Thyroid gland (tissue), 4 donors: Measurements from ENCODE around the gene USP28. TPM values are rescaled to one million over a fixed set of nuclear protein-coding genes. Genes with fewer than 3 reads are reported as not detected.
A peak's percentile ranks its signal among the peaks of the same experiment; 100 is the strongest.

Experiments used
- DNase-seq, 2 donors: peaks; one replicate each; pipeline ENCODE4 v3.0.0-alpha.2; 2019
- H3K27ac ChIP-seq, 3 donors: fragments of 200-600 bp; sonication (generic); 1 replicate in 2 of 3; 2 replicates in 1 of 3; pipeline ENCODE4 v1.5.1; 2016 to 2019; ENCODE audit warnings: mild to moderate bottlenecking in 1 of 3, moderate library complexity in 1 of 3
- H3K27me3 ChIP-seq: fragments of 200-600 bp; sonication (generic); one replicate; pipeline ENCODE4 v1.5.1; 2019
- H3K36me3 ChIP-seq, 2 donors: fragments of 200-600 bp; sonication (generic); one replicate each; pipeline ENCODE4 v1.5.1; 2016 to 2019
- H3K4me1 ChIP-seq, 2 donors: fragments of 200-600 bp; sonication (generic); one replicate each; pipeline ENCODE4 v1.5.1; 2017 to 2019
- H3K4me3 ChIP-seq, 3 donors: fragments of 200-600 bp; sonication (generic); replicated peaks in 1 of 3; 1 replicate in 2 of 3; 2 replicates in 1 of 3; pipeline ENCODE4 v1.5.1; 2016; ENCODE audit warnings: mild to moderate bottlenecking in 1 of 3
- H3K9me3 ChIP-seq: fragments of 200-600 bp; sonication (generic); one replicate; pipeline ENCODE4 v1.5.1; 2017
- POLR2A ChIP-seq, 2 donors: fragments of 450-650 bp; IDR thresholded peaks; one replicate each; pipeline ENCODE4 v1.6.1; 2017; ENCODE audit warnings: antibody characterized with exemption in 2 of 2, mild to moderate bottlenecking in 2 of 2, moderate library complexity in 1 of 2
- WGBS, 2 donors: methylation state at CpG; one replicate each; pipeline ENCODE4 v1.1.5; 2017; 5-methylcytosine and 5-hydroxymethylcytosine counted together
- intact Hi-C: fragments of 100-400 bp; cut with DNase I; formaldehyde crosslinking; loops from one replicate; pipeline ENCODE4 v1.15.1; 2023
- total RNA-seq, 4 donors: library from RNA; depleted of rRNA; stranded (reverse); fragments of >200 nt; gene quantifications; one replicate each; pipeline ENCODE4 v1.2.3, GENCODE V29; 2016
- TF ChIP-seq, protein P1 (sequence below), 6 experiments: fragments of 200-600 bp in 3 of 6; fragments of 450-650 bp in 3 of 6; sonication (generic) in 3 of 6; IDR thresholded peaks; one replicate each; pipeline ENCODE4 v1.5.1; 2016 to 2019; ENCODE audit warnings: antibody characterized with exemption in 6 of 6, mild to moderate bottlenecking in 2 of 6, inconsistent platforms in 1 of 6, moderate library complexity in 1 of 6

The USP28 gene
- total RNA-seq, 4 donors from 2014 or later: 15.3 to 36.7 (median 26.2) TPM

- no peak overlapping the region for H3K27ac ChIP-seq
These were observed 93.7 kb downstream of the USP28 start for GRCh38 chr11:113781682-113782081.

DNA sequence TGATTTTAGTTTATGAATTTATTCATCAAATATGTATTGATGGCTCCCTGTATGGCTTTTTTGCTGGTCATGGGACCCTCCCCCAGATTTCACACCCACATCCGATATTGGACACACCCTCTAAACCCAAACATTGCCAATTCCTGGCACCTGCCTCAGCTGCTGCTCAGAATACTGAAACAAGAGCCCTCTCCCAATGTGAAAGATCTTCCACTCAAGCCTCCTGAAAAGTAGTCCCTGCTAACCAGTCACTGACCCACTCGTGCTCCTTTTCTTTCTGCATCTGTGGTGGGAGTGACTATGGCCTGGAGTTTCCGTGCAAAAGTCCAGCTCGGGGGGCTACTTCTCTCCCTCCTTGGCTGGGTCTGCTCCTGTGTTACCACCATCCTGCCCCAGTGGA lies 95.9 kb downstream of the USP28 start, which contains the start of gene CLDN25:
CLDN25 (plus strand) TSS at position 301 of the 400 bp plus-strand sequence; CDS start at position 301, 0 bp downstream.
- Histone ChIP-seq H3K4me3 (no peak within 1 kb of the TSS), H3K27me3 (no peaks in the 10 kb centered on the region), H3K36me3 (no peaks in the 10 kb centered on the region), H3K27ac (no peak within 1 kb of the TSS), H3K4me1 (no peaks in the 10 kb centered on the region), H3K9me3 (no peaks in the 10 kb centered on the region)
- intact Hi-C loops: no loop called here
- WGBS, 2 donors: 68 to 83% methylated on average over 4 of the region's 4 CpGs
- TF ChIP-seq, protein P1, sequence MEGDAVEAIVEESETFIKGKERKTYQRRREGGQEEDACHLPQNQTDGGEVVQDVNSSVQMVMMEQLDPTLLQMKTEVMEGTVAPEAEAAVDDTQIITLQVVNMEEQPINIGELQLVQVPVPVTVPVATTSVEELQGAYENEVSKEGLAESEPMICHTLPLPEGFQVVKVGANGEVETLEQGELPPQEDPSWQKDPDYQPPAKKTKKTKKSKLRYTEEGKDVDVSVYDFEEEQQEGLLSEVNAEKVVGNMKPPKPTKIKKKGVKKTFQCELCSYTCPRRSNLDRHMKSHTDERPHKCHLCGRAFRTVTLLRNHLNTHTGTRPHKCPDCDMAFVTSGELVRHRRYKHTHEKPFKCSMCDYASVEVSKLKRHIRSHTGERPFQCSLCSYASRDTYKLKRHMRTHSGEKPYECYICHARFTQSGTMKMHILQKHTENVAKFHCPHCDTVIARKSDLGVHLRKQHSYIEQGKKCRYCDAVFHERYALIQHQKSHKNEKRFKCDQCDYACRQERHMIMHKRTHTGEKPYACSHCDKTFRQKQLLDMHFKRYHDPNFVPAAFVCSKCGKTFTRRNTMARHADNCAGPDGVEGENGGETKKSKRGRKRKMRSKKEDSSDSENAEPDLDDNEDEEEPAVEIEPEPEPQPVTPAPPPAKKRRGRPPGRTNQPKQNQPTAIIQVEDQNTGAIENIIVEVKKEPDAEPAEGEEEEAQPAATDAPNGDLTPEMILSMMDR (IDR thresholded peaks at IDR 0.05): no peak
- TF ChIP-seq POLR2A (IDR thresholded peaks at IDR 0.05): no peak
- no peak for DNase-seq

More at GRCh38 chr11:113781682-113782081, 93.7 kb downstream of the USP28 start:
- Histone ChIP-seq H3K9me3 (no peaks in the 10 kb centered on the region), H3K4me1 (no peaks in the 10 kb centered on the region), H3K36me3 (no peaks in the 10 kb centered on the region), H3K27me3 (no peaks in the 10 kb centered on the region), H3K4me3 (no peak overlapping the region)
- intact Hi-C loops: no loop called here
- TF ChIP-seq, protein P1 (IDR thresholded peaks at IDR 0.05): no peak
- no peak for TF ChIP-seq POLR2A (IDR thresholded peaks at IDR 0.05)
- no peak for DNase-seq
- 55 to 64% methylated on average over 5 of the region's 5 CpGs for WGBS, 2 donors

DNA sequence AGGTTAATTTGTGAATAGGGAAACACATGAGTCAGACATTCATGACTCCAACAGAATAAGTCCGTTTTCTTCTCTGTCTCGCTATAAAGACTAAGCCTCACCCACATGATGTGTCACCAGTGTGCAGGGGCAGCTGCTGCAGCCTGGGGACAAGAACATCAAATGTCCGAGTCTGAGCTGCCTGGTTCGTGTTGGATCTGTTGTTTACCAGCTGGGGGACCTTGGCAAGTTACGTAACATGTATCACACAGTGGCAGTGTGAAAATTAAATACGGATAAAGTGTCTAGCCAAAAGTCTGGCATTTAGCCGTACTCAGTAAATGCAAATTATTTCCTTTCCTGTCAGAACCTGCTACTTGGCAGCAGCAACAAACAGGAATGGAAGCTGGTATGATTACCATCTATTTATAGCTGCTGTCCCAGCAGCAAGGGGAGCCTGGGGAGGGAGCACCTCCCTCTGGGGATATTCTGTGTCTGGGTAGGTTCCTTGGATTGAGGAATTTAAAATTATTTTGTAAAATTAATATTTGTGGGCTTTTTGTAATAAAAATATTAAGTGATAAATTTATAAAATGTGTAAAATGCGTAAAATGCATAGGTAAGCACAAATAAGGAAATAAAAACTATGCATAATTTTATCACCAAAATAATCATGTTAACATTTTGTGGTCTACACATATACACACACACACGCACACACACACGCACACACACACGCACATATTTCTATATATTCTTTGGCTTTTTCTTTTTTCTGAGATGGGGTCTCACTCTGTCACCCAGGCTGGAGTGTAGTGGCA lies 97.1 kb downstream of the USP28 start:
- 60 to 65% methylated on average over 11 of the region's 11 CpGs for WGBS, 2 donors
- no peak for DNase-seq
- H3K9me3 ChIP-seq: no peaks in the 10 kb centered on the region
- no peak overlapping the region for H3K4me3 ChIP-seq
- TF ChIP-seq, protein P1 (IDR thresholded peaks at IDR 0.05): no peak
- TF ChIP-seq POLR2A (IDR thresholded peaks at IDR 0.05): no peak
- H3K4me1 ChIP-seq: no peaks in the 10 kb centered on the region
- no peaks in the 10 kb centered on the region for H3K36me3 ChIP-seq
- intact Hi-C loops: no loop called here
- no peaks in the 10 kb centered on the region for H3K27me3 ChIP-seq
- no peak overlapping the region for H3K27ac ChIP-seq

DNA sequence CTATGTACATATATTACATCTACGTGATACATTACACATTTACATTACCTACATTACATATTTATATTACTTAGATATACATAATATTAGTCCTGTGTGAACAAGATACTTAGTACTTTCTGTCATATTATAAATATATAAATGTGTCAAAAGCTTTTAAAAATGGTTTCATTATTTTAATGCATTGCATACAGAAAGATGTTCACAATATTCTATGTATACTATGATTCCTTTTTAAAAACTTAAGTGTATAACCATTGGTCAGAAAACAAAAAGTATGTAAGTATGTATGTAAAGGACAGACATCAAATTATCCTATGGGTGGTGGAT lies 101.2 kb downstream of the USP28 start:
- peak overlapping the region; percentile 62 to 78 (median 63) for H3K27ac ChIP-seq
- 0% methylated on average over 1 of the region's 1 CpG for WGBS, 2 donors
- TF ChIP-seq, protein P1 (IDR thresholded peaks at IDR 0.05): peak in 1 of 6 experiments; percentile 3
- no peak for TF ChIP-seq POLR2A (IDR thresholded peaks at IDR 0.05)
- no peak for DNase-seq
- no peaks in the 10 kb centered on the region for H3K27me3 ChIP-seq
- H3K4me1 ChIP-seq: peaks cover 0 to 9% of the 10 kb centered on the region in 2 donors
- intact Hi-C loops: no loop called here
- H3K36me3 ChIP-seq: no peaks in the 10 kb centered on the region
- no peaks in the 10 kb centered on the region for H3K9me3 ChIP-seq
- peak overlapping the region in 1 of 3 donors; percentile 79 for H3K4me3 ChIP-seq
